Retinal pigment epithelial cell (primary cell): ENCODE results near the gene CLPTM1L.
A peak's percentile ranks its signal among the peaks of the same experiment; 100 is the strongest.
"Not testable (repeated sequence)": the region's sequence is repeated elsewhere in the genome, so short reads cannot be mapped to it uniquely, and the experiment has no call there.

Experiments used
- DNase-seq: peaks from one replicate; pipeline ENCODE4 v3.0.0-alpha.2; 2010; ENCODE audit warnings: low read depth
- H3K4me3 ChIP-seq: 2 replicates; pipeline ENCODE4 v1.5.1; 2011; ENCODE audit warnings: mild to moderate bottlenecking, low read length, control low read depth, moderate library complexity
- CTCF ChIP-seq: conservative IDR thresholded peaks from 2 replicates; pipeline ENCODE4 v1.5.1; 2011; ENCODE audit warnings: low read depth, low read length, control low read depth, inconsistent platforms

CLPTM1L gene

GRCh38 chr5:1345876-1346626 lies 1.2 kb upstream of the CLPTM1L start:
- H3K4me3 ChIP-seq: peak overlapping the region; percentile 91
- no peak for TF ChIP-seq CTCF
- DNase-seq: no peak

- no peak for DNase-seq
- no peak for TF ChIP-seq CTCF
- peak overlapping the region; percentile 68 for H3K4me3 ChIP-seq
These were observed 683 bp downstream of the CLPTM1L start for GRCh38 chr5:1343931-1344901.

- no peak for DNase-seq
- TF ChIP-seq CTCF: no peak
- no peak overlapping the region for H3K4me3 ChIP-seq
These were observed 1.6 kb downstream of the CLPTM1L start for GRCh38 chr5:1343315-1343751.

- not testable (repeated sequence) for DNase-seq, H3K4me3 ChIP-seq
These were observed 2.2 kb downstream of the CLPTM1L start for GRCh38 chr5:1342711-1343110.

- no peak for TF ChIP-seq CTCF
These were observed 2.6 kb downstream of the CLPTM1L start for GRCh38 chr5:1342268-1342667.

GRCh38 chr5:1341863-1342262 lies 3.0 kb downstream of the CLPTM1L start:
- DNase-seq: no peak
- no peak for TF ChIP-seq CTCF
- H3K4me3 ChIP-seq: no peak overlapping the region

More at GRCh38 chr5:1342268-1342667, 2.6 kb downstream of the CLPTM1L start:
- H3K4me3 ChIP-seq: no peak overlapping the region
- DNase-seq: no peak

- not testable (repeated sequence) for H3K4me3 ChIP-seq, DNase-seq
These were observed 5.1 kb downstream of the CLPTM1L start for GRCh38 chr5:1339818-1340210.

- DNase-seq, H3K4me3 ChIP-seq: not testable (repeated sequence)
These were observed 5.6 kb downstream of the CLPTM1L start for GRCh38 chr5:1339139-1339817.
